Type B pancreatic cell (in vitro differentiated cells): ENCODE results near the gene CNN3. TPM values are rescaled to one million over a fixed set of nuclear protein-coding genes. Genes with fewer than 3 reads are reported as not detected.

ENCODE experiments used
- DNase-seq: peaks from one replicate; pipeline ENCODE4 v3.0.0; 2021; ENCODE audit warnings: mixed read lengths; ENCODE audit not compliant: unreplicated experiment; ENCODE audit errors: extremely low spot score
- H3K27ac Mint-ChIP-seq: 2 replicates; pipeline ENCODE4 v1.8.0; 2021; ENCODE audit warnings: mild to moderate bottlenecking, mixed read lengths
- H3K27me3 Mint-ChIP-seq: 2 replicates; pipeline ENCODE4 v1.8.0; 2021; ENCODE audit warnings: mixed read lengths
- H3K36me3 Mint-ChIP-seq: 2 replicates; pipeline ENCODE4 v1.8.0; 2021; ENCODE audit warnings: mixed read lengths
- H3K4me1 Mint-ChIP-seq: one replicate; pipeline ENCODE4 v1.8.0; 2021; ENCODE audit warnings: mixed read lengths; ENCODE audit not compliant: unreplicated experiment
- H3K4me3 Mint-ChIP-seq: 2 replicates; pipeline ENCODE4 v1.8.0; 2021; ENCODE audit warnings: mild to moderate bottlenecking, mixed read lengths
- H3K9me3 Mint-ChIP-seq: 2 replicates; pipeline ENCODE4 v1.8.0; 2021; ENCODE audit warnings: mixed read lengths
- total RNA-seq: library from RNA; stranded (reverse); gene quantifications from 2 replicates; pipeline ENCODE4 v1.2.1, GENCODE V29; 2021; ENCODE audit warnings: low replicate concordance
- TF ChIP-seq, protein P1 (sequence below): fragments of 200-600 bp; sonication (generic); conservative IDR thresholded peaks from 2 replicates; pipeline ENCODE4 v1.5.0; 2021; ENCODE audit warnings: antibody characterized with exemption, mild to moderate bottlenecking

Gene CNN3
- total RNA-seq, 1 donor from 2014 or later, result 258 TPM

DNA sequence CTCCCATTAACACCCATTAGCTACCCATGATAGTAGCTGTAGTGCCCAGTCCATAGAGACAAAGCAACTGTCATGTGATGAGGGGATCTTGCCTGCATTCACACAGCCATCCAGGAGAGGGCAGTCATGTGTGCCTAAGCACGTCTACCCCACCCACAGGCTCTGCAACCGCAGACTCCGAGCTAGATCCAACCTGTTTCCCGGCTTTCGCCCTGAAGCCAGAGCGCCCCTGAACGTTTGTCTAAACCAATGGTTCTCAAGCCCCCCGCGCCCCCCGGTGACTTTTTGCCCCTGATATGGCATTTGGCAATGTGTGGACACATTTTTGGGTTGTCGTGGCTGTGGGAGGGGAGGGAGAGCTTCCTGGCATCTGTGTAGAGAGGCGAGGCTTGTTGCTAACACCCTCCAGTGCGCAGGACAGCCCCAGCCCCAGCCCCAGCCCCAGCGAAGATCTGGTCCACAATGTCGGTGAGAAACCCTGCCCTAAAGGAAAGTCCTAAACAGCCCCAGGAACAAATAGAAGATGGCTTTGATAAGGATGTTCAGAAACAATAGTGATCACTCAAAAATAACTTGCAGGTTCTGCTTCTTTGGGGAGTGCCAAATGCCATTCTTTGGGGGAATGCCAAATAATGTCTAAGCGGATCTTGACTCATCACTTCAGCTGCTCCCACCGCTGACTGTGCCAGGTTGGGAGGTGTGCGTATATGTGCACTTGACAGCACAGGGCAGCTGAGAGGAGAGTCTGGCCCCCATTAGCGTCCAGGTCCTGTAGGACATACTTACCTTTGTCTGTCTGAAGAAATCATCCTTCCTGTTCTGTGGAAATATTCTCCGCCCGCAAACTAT is 72.2 kb downstream of the CNN3 start:
- Mint-ChIP-seq H3K27me3 (no peaks in the 10 kb centered on the region), H3K9me3 (no peaks in the 10 kb centered on the region), H3K27ac (no peak overlapping the region), H3K4me3 (no peak overlapping the region), H3K36me3 (no peaks in the 10 kb centered on the region), H3K4me1 (peaks cover 4% of the 10 kb centered on the region)
- TF ChIP-seq, protein P1, sequence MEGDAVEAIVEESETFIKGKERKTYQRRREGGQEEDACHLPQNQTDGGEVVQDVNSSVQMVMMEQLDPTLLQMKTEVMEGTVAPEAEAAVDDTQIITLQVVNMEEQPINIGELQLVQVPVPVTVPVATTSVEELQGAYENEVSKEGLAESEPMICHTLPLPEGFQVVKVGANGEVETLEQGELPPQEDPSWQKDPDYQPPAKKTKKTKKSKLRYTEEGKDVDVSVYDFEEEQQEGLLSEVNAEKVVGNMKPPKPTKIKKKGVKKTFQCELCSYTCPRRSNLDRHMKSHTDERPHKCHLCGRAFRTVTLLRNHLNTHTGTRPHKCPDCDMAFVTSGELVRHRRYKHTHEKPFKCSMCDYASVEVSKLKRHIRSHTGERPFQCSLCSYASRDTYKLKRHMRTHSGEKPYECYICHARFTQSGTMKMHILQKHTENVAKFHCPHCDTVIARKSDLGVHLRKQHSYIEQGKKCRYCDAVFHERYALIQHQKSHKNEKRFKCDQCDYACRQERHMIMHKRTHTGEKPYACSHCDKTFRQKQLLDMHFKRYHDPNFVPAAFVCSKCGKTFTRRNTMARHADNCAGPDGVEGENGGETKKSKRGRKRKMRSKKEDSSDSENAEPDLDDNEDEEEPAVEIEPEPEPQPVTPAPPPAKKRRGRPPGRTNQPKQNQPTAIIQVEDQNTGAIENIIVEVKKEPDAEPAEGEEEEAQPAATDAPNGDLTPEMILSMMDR, result peak; percentile 91
- peak; percentile 82 for DNase-seq

DNA sequence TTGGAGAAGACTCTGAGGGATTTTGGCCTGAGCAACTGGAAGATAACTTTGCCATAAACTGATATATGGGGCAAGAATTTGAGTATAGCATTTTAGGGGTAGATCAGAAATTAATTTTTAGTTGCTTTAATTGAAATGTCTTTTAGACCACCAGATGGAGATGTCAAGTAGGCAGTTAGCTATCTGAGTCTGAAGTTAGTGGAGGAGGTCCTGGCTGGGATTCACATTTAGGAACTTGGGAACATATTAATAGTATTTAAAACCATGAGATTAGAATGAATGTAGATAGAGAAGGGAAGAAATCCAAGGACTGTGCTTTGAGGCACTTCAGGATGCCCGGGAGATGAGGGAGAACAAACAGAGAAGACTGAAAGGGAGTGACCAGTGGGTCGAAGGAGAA is 74.1 kb downstream of the CNN3 start:
- DNase-seq, result no peak
- Mint-ChIP-seq H3K4me3 (no peak overlapping the region), H3K4me1 (peaks cover 5% of the 10 kb centered on the region), H3K9me3 (no peaks in the 10 kb centered on the region), H3K27ac (no peak overlapping the region), H3K27me3 (no peaks in the 10 kb centered on the region), H3K36me3 (peaks cover 6% of the 10 kb centered on the region)
- TF ChIP-seq, protein P1, result no peak

- Mint-ChIP-seq H3K9me3 (no peaks in the 10 kb centered on the region), H3K4me1 (peaks cover 9% of the 10 kb centered on the region), H3K27ac (no peak overlapping the region), H3K27me3 (no peaks in the 10 kb centered on the region), H3K36me3 (peaks cover 9% of the 10 kb centered on the region), H3K4me3 (no peak overlapping the region)
- DNase-seq, result no peak
- TF ChIP-seq, protein P1, result no peak
Measured at GRCh38 chr1:94851571-94851970, 75.3 kb downstream of the CNN3 start.

Other genes starting within 250 kb of the CNN3 start
- 19.5 and 33.9 TPM in 2 replicates for gene SLC44A3, start 106.8 kb downstream of the CNN3 start, total RNA-seq
- 5.0 and 5.5 TPM in 2 replicates for gene ALG14, start 145.8 kb upstream of the CNN3 start, total RNA-seq
- 6.9 and 17.7 TPM in 2 replicates for gene TLCD4, start 190.2 kb upstream of the CNN3 start, total RNA-seq